Measurements from ENCODE around the gene DTX3.
"Not testable (repeated sequence)": the region's sequence is repeated elsewhere in the genome, so short reads cannot be mapped to it uniquely, and the experiment has no call there.

DTX3 gene

DNA sequence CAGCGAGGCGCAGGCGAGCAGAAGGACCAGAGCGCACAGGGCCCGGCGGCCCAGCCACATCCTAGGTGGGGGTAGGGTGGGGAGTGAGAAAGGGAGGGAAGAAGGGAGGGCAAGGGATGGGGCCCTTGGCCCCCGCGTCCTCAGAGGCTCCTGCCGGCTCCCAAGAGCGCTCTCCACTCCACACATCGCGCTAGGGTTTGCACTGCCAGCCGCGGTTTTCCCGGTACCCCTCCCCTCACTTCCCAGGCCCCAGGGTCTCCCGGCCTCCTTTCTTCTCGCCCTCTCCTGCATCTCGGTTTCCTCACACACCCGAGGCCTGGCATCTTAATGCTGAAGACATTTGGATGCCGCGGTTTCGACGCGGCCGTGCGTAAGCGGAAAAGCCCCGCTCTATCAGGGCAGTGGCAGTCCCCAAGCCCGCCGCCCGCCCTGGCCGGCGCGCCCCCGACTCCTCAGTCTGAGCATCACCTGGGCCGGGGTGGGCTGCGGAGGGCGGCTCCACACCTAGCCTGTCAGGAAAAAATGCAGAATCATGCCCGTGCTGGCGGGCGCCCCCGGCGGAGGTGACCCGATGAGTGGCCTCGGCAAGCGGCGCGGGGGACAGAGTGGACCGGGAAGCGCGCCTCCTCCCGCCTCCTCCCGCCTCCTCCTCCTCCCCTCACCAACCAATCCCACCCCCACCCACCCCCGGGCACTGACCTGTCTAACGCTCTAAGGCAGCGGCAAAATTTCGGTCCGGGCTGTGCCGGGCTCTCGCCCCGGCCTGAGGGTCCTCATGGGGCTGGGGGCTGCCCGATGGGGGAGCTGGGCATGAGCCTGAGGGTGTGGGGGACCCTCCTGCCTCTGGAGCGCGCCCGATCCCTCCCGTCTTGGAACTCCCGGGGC is 27.7 kb downstream of the DTX3 start:
- Histone ChIP-seq H3K9ac (peak overlapping the region; percentile 91), H2AFZ (ENCODE audit: low read depth) (peak overlapping the region; percentile 93), H4K20me1 (ENCODE audit: insufficient read depth) (no peaks in the 10 kb centered on the region), H3K79me2 (ENCODE audit: insufficient read depth, low read depth) (peaks cover 3% of the 10 kb centered on the region; the same call in 1 of the 2 replicates), H3K27me3 (ENCODE audit: insufficient read depth, low read depth) (no peaks in the 10 kb centered on the region), H3K4me3 (IDR thresholded peaks at IDR 0.05; ENCODE audit: insufficient read depth, low read depth, low read length) (no peak overlapping the region), H3K4me1 (ENCODE audit: low read depth, poor library complexity, severe bottlenecking) (peaks cover 14% of the 10 kb centered on the region), H3K36me3 (ENCODE audit: insufficient read depth) (no peaks in the 10 kb centered on the region; the same call in 1 of the 2 replicates), H3K4me2 (peak overlapping the region; percentile 73), H3K27ac (peak overlapping the region; percentile 53)
- TF ChIP-seq, protein P1, sequence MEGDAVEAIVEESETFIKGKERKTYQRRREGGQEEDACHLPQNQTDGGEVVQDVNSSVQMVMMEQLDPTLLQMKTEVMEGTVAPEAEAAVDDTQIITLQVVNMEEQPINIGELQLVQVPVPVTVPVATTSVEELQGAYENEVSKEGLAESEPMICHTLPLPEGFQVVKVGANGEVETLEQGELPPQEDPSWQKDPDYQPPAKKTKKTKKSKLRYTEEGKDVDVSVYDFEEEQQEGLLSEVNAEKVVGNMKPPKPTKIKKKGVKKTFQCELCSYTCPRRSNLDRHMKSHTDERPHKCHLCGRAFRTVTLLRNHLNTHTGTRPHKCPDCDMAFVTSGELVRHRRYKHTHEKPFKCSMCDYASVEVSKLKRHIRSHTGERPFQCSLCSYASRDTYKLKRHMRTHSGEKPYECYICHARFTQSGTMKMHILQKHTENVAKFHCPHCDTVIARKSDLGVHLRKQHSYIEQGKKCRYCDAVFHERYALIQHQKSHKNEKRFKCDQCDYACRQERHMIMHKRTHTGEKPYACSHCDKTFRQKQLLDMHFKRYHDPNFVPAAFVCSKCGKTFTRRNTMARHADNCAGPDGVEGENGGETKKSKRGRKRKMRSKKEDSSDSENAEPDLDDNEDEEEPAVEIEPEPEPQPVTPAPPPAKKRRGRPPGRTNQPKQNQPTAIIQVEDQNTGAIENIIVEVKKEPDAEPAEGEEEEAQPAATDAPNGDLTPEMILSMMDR (conservative IDR thresholded peaks at IDR 0.05; ENCODE audit: low read depth, low read length): no peak

GRCh38 chr12:57632958-57633840 is 28.6 kb downstream of the DTX3 start, which contains the start of gene B4GALNT1:
Gene B4GALNT1, minus strand, starts transcription at chr12:57633201. Its CDS starts 1,069 bp downstream, at chr12:57632132.
- H3K4me3 ChIP-seq (IDR thresholded peaks at IDR 0.05; ENCODE audit: insufficient read depth, low read depth, low read length): no peak within 1 kb of the TSS
- H3K36me3 ChIP-seq (ENCODE audit: insufficient read depth): no peaks in the 10 kb centered on the region; the same call in 1 of the 2 replicates
- peaks cover 3% of the 10 kb centered on the region; the same call in 1 of the 2 replicates for H3K79me2 ChIP-seq (ENCODE audit: insufficient read depth, low read depth)
- peaks cover 14% of the 10 kb centered on the region for H3K4me1 ChIP-seq (ENCODE audit: low read depth, poor library complexity, severe bottlenecking)
- TF ChIP-seq, protein P1 (conservative IDR thresholded peaks at IDR 0.05; ENCODE audit: low read depth, low read length): peak; percentile 98
- no peaks in the 10 kb centered on the region for H4K20me1 ChIP-seq (ENCODE audit: insufficient read depth)
- H3K27me3 ChIP-seq (ENCODE audit: insufficient read depth, low read depth): no peaks in the 10 kb centered on the region
- peak within 1 kb of the TSS; percentile 93 for H2AFZ ChIP-seq (ENCODE audit: low read depth)
- H3K27ac ChIP-seq: peak within 1 kb of the TSS; percentile 53
- H3K9ac ChIP-seq: peak within 1 kb of the TSS; percentile 91
- H3K4me2 ChIP-seq: peak within 1 kb of the TSS; percentile 73

- peaks cover 12% of the 10 kb centered on the region for H3K4me1 ChIP-seq (ENCODE audit: low read depth, poor library complexity, severe bottlenecking)
- H3K27me3 ChIP-seq (ENCODE audit: insufficient read depth, low read depth); H3K9ac ChIP-seq; H4K20me1 ChIP-seq (ENCODE audit: insufficient read depth); H3K4me3 ChIP-seq (IDR thresholded peaks at IDR 0.05; ENCODE audit: insufficient read depth, low read depth, low read length); H2AFZ ChIP-seq (ENCODE audit: low read depth); H3K4me2 ChIP-seq; H3K36me3 ChIP-seq (ENCODE audit: insufficient read depth); H3K79me2 ChIP-seq (ENCODE audit: insufficient read depth, low read depth); H3K27ac ChIP-seq: not testable (repeated sequence)
These were observed 32.1 kb downstream of the DTX3 start for GRCh38 chr12:57636731-57637130.

GRCh38 chr12:57637364-57637763 is 32.7 kb downstream of the DTX3 start:
- TF ChIP-seq, protein P1 (conservative IDR thresholded peaks at IDR 0.05; ENCODE audit: low read depth, low read length): peak; percentile 57; the same call in 1 of the 2 replicates
- Histone ChIP-seq H2AFZ (ENCODE audit: low read depth) (no peak overlapping the region), H3K27me3 (ENCODE audit: insufficient read depth, low read depth) (no peaks in the 10 kb centered on the region), H3K4me1 (ENCODE audit: low read depth, poor library complexity, severe bottlenecking) (peaks cover 10% of the 10 kb centered on the region), H3K9ac (no peak overlapping the region), H3K27ac (no peak overlapping the region), H3K36me3 (ENCODE audit: insufficient read depth) (no peaks in the 10 kb centered on the region), H3K79me2 (ENCODE audit: insufficient read depth, low read depth) (peaks cover under 1% of the 10 kb centered on the region; the same call in 1 of the 2 replicates), H3K4me3 (IDR thresholded peaks at IDR 0.05; ENCODE audit: insufficient read depth, low read depth, low read length) (no peak overlapping the region), H4K20me1 (ENCODE audit: insufficient read depth) (no peaks in the 10 kb centered on the region), H3K4me2 (no peak overlapping the region)
